ENCODE data around the gene SKOR1.

SKOR1 gene

DNA sequence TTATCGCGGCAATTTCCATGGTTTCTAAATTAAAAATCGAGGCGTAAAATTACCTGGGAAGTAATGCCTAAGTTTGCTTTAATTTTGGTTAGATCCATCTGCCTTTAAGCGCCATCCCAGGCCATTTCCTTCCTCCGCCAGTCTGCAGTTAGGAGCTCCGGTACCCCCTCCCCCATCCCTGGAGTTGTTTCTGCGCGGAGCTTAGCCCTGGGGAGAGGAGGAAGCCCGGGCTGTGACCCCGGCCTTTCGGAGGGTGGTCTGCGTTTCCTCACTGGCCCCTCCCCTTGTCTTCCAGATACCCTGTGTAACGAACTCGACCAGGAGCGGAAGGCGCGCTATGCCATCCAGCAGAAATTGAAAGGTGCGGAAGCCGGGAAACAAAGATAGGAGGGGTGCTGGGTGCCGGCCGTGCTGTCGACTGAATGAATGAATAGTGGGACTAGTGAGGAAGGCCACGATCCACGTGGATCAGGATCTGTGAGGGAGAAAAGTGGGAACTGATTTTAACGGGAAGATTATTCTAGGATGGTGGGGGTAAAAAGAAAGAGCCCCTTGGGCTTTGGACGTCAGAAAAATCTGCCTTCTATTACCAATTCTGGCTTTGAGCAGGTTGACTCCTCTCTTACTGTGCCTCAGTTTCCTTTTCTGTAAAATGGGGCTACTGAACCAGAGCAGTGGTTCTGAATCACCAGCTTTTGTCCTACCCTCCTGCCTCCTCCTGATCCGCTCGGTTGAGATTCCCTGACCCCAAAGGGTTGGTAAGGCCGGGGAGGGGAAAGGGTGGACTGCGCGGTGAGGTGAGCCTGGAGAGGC lies 7.8 kb downstream of the SKOR1 start:
- DNase-seq = peak; percentile 37

DNA sequence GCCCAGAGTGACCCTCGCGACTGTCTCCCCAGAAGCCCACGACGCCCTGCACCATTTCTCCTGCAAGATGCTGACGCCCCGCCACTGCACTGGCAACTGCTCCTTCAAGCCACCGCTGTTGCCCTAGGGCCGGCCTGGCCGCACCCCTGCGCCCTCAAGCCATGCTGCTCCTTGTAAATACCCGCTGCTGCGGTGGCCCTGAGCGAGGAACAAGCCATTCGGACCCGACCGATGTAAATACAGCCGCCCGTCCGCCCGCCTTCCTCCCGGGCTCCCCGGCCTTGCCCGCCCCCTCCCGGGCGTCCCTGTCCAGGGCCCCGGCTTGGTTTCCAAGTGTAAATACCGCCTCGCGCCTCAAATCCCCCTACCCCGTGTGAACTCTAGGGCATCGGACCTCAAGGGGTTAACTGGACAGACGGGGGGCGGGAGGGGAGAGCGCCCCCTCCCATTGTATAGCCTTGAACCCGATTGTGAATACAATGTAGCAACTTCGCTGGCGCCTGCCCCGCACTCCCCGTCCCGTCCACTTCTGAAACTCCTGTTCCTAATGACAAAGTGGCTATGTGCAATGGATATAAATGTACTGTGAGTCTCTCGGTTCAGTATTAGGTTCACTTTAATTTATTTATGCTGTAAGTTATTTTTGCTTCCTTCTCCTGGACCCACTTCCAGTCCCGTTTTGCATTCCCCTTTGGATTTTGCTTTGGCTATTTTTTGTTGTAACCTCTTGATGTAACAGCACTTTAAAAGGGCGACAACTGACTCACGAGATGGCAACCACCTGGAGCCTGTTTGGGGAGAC lies 8.6 kb downstream of the SKOR1 start:
- peak; percentile 75 for DNase-seq

- DNase-seq = peak; percentile 49
Measured at GRCh38 chr15:67834581-67835296, 9.4 kb downstream of the SKOR1 start.

- no peak for DNase-seq
Measured at GRCh38 chr15:67835297-67836133, 10.2 kb downstream of the SKOR1 start.

- peak; percentile 50 for DNase-seq
Measured at GRCh38 chr15:67836134-67836455, 10.8 kb downstream of the SKOR1 start.

- peak; percentile 73 for DNase-seq
Measured at GRCh38 chr15:67836477-67836876, 11.2 kb downstream of the SKOR1 start.

- DNase-seq = no peak
Measured at GRCh38 chr15:67836955-67837354, 11.6 kb downstream of the SKOR1 start.

DNA sequence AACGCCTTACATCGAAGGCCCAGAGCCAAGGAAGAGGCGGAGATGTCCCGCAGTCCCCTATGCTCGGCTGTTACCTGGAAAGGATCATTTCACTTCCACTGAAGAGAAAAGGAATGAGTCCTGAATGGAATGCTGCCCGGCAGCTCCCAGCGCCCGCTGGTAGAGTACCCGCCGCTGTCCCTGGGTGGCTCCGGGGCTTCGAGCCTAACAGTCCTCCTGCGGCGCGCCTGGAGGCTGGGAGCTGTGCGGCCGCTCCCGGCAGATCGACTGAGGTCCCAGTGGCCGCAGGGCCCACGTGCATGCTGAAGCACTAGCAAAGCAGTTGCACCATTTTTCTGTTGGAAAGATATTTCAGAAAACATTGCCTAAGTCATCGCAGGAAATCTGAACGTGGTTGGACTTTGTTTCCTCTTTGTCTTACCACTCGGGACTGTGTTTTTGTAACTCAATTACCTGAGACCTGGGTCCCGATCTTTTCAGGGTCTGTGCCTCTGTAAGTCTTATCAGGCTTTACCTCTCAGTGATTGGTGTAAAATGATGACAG lies 13.6 kb downstream of the SKOR1 start:
- peak; percentile 46 for DNase-seq

- DNase-seq = peak; percentile 75
Measured at GRCh38 chr15:67839499-67839928, 14.2 kb downstream of the SKOR1 start.

GRCh38 chr15:67839929-67840748 lies 14.8 kb downstream of the SKOR1 start, which contains the start of gene RNU6-1:
Gene RNU6-1 (minus strand): TSS chr15:67840045.
- DNase-seq = peak; percentile 95

DNA sequence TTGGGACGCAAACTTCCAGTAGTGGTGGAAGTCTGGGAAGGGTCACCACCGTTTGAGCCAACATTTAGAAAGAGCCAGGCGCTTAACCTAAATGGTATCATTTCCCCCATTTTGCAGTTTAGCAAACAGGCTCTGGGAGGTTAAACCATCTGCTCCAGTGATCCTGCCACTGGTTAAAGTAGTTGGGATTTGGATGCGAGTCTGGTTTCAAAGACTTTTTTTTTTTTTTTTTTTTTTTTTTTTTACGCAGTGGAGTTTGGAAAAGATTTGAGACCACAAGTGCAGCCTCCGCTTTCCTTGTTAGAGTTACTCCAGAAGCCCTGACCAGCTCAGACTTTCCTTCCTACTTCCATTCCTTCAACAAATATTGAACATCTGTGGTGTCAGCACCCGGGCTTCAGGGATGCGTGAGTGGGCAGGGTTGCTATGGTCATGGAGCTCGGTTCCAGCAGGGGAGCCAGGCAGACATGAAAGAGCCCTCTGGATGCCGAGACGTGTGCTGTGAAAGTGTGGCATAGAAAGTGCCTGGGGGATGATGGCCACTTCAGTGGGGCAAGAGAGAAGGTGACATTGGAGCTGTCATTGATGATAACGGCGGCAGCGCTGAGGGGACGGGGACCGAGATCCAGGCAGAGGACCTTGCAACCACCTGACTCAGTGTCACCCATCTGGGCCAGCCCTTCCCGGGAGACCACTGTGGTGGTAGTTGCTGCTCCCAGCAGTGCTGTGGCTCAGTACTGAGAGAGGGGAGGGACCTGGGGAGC lies 15.6 kb downstream of the SKOR1 start:
- DNase-seq = peak; percentile 74

DNA sequence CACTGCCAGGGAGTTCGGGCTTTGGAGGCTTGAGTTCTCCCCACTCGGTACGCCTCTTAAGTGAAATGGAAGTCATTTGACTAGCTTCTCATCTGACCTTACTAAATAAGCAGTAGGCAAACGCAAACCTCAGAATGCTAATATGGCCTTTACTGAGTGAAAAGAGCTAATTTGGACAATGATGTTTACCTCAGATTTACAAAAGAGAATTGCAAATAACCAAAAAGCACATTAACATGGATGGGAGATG lies 16.1 kb downstream of the SKOR1 start:
- DNase-seq = no peak

DNA sequence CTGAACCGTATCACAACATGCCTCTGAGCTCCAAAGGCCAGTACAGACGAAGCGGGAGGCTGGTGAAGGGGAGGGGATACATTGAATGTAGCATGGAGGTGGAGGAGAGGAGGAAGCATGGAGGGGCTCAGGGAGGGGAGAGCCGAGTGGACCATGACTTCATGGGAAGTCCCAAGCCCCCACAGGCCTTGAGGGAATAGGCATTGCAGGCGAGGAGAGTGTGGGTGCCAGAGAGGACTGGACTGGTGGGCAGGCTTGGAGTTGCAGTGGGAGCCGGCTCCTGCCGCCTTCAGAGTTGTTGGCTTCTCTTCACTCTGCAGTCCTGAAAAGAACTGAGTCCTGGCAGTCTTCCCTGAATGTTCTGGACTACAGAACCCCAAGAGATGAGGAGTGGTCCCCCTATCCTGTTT lies 17.8 kb downstream of the SKOR1 start:
- no peak for DNase-seq

GRCh38 chr15:67843571-67844387 lies 18.5 kb downstream of the SKOR1 start:
- DNase-seq = peak; percentile 73

DNA sequence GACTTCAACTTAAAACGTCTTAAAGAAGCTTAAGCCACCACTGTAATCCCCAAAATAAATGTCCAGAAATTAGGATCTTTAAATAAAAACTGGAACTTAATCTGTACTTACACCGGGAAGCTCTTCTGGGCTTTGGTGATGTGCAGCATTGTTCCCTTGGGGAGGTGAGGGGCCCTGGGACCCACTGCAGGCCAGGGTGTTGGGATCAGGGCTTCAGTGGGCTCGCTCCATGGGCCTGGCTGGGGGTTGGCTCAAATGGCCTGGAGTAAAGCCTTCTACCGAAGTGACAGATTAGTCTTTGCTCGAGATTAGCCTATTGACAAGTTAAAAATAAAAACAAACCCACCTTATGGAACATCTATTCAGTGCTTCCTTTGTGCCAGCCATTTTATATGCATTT lies 20.7 kb downstream of the SKOR1 start:
- DNase-seq = peak; percentile 70

DNA sequence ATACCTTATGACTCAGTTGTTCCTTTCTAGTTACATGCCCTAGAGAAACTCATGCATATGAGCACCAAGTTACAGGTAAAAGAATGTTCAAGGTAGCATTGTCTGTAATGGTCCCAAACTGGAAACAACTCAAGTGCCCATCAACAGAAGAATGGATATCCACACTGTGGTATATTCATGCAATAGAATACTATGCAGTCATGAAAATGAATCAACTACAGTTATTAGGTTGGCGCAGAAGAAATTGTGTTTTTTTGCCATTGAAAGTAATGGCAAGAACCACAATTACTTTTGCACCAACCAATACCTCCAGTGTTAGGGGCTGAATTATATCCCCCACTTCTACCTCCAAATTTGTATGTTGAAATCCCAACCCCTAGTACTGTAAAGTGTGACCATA lies 24.2 kb downstream of the SKOR1 start:
- no peak for DNase-seq

- peak; percentile 37 for DNase-seq
Measured at GRCh38 chr15:67850336-67850735, 25.0 kb downstream of the SKOR1 start.

GRCh38 chr15:67850994-67851571 lies 25.8 kb downstream of the SKOR1 start:
- peak; percentile 37 for DNase-seq

DNA sequence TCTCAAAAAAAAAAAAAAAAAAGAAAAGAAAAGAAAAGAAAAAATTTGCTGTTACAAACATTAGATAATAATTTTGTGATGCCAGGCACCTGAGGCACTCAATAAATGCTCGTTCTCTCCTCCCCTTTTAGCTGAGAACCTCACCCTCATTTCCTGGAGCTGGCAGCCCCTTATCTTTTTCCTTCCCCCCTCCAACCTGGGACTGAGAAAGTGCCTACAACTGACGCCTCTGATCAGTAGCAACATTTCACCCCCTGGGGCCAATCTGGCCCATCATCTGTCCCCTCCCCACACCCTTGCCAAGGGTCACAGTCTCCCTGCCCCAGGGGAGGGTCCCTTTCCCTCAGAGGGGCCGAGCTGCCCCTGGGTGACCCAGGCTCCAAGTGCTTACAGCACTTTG lies 27.1 kb downstream of the SKOR1 start:
- no peak for DNase-seq

GRCh38 chr15:67853454-67853853 lies 28.1 kb downstream of the SKOR1 start:
- DNase-seq = no peak
